NCI-H2081 (cell line): Measurements from ENCODE around the gene LONP2.
A peak's percentile ranks its signal among the peaks of the same experiment; 100 is the strongest.
"Not testable (repeated sequence)": the region's sequence is repeated elsewhere in the genome, so short reads cannot be mapped to it uniquely, and the experiment has no call there.

Source experiments
- DNase-seq, 2 experiments: peaks; one replicate each; lab custom pipeline; 2025; lab: John Stamatoyannopoulos, UW

The LONP2 gene

GRCh38 chr16:48370668-48371392 is 126.7 kb downstream of the LONP2 start:
- not testable (repeated sequence) for DNase-seq

GRCh38 chr16:48371393-48371780 is 127.3 kb downstream of the LONP2 start:
- no peak for DNase-seq

GRCh38 chr16:48372744-48373143 is 128.6 kb downstream of the LONP2 start:
- DNase-seq: no peak

GRCh38 chr16:48373258-48374029 is 129.3 kb downstream of the LONP2 start:
- DNase-seq: no peak

- no peak for DNase-seq
Measured at GRCh38 chr16:48374255-48374654, 130.2 kb downstream of the LONP2 start.

GRCh38 chr16:48377301-48377700 is 133.2 kb downstream of the LONP2 start:
- not testable (repeated sequence) for DNase-seq

GRCh38 chr16:48378276-48378675 is 134.2 kb downstream of the LONP2 start:
- DNase-seq: no peak

- no peak for DNase-seq
Measured at GRCh38 chr16:48378836-48379235, 134.7 kb downstream of the LONP2 start.

GRCh38 chr16:48381201-48381600 is 137.1 kb downstream of the LONP2 start:
- no peak for DNase-seq

- DNase-seq: no peak
Measured at GRCh38 chr16:48382131-48382530, 138.0 kb downstream of the LONP2 start.

GRCh38 chr16:48383009-48383876 is 139.1 kb downstream of the LONP2 start:
- no peak for DNase-seq

- DNase-seq: peak in 1 of 2 experiments; percentile 8
Measured at GRCh38 chr16:48383877-48384519, 139.9 kb downstream of the LONP2 start.

- peak in 1 of 2 experiments; percentile 63 for DNase-seq
Measured at GRCh38 chr16:48384520-48385252, 140.6 kb downstream of the LONP2 start.

- DNase-seq: peak; percentile 61 to 72
Measured at GRCh38 chr16:48385253-48386150, 141.4 kb downstream of the LONP2 start, which contains the start of gene SIAH1. SIAH1 (minus strand) TSS chr16:48385413; CDS start chr16:48362428, 22,985 bp downstream.

GRCh38 chr16:48386559-48387312 is 142.6 kb downstream of the LONP2 start:
- no peak for DNase-seq

GRCh38 chr16:48392407-48392806 is 148.3 kb downstream of the LONP2 start:
- DNase-seq: no peak

GRCh38 chr16:48393485-48394354 is 149.6 kb downstream of the LONP2 start:
- DNase-seq: no peak

GRCh38 chr16:48394355-48394703 is 150.2 kb downstream of the LONP2 start:
- no peak for DNase-seq
